T1000 (cell line): Measurements from ENCODE around the gene MAG.

Experiments used
- DNase-seq: peaks from one replicate; lab custom pipeline; 2025; ENCODE audit warnings: mixed read lengths; lab: John Stamatoyannopoulos, UW

The MAG gene

GRCh38 chr19:35363001-35363590 lies 71.1 kb downstream of the MAG start:
- no peak for DNase-seq
